ENCODE measurements around the gene TBXT.
"Not testable (repeated sequence)": the region's sequence is repeated elsewhere in the genome, so short reads cannot be mapped to it uniquely, and the experiment has no call there.

TBXT gene

DNA sequence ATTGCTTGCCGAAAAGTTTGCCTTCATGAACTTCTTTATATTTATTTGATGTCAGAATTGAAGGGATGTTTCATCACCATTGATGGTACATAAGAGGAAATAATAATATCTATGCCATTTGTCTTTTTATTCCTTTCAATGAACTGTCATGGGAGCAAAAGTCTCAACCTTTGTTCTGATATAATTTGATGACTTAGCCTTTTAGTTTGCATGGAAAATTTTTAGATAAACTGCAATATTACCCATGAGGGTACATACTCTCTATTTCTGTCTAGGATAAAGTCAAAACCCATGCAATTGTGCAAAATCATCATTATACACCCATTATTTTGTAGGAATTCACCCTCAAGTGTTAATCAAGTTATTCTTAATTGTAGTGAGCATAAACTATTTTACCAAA is 15.9 kb downstream of the TBXT start:
- no peak for TF ChIP-seq CTCF (IDR thresholded peaks at IDR 0.05; ENCODE audit: low read depth, low read length, missing control alignments)
- DNase-seq (ENCODE audit: low read depth), result no peak
- no peak overlapping the region for H3K4me3 ChIP-seq (ENCODE audit: low read depth, low read length)
- in situ Hi-C loops (cut with HindIII; ENCODE audit: low sequenced_read_pairs), result no loop called here

GRCh38 chr6:166145751-166146150 is 21.9 kb downstream of the TBXT start:
- in situ Hi-C loops (cut with HindIII; ENCODE audit: low sequenced_read_pairs), result no loop called here
- no peak for DNase-seq (ENCODE audit: low read depth)

DNA sequence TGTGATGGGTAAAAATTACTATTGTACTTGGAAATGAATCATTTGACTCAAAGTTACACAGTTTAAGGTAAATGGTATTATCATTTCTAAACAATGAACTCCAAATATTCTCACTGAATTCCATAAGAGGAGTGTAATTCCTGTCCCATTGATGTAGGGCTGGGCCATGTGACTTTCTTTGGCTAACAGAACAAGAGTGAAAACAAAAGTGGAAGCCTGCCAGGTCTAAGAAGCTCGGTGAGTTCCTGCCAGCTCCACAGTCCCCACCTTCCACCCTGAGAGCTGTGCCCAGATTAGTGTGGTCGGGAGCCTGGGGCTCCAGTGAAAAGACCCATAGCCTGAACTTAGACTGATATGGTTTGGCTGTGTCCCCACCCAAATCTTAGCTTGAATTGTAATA is 24.6 kb downstream of the TBXT start:
- DNase-seq (ENCODE audit: low read depth), result no peak
- TF ChIP-seq CTCF (IDR thresholded peaks at IDR 0.05; ENCODE audit: low read depth, low read length, missing control alignments), result no peak
- H3K4me3 ChIP-seq (ENCODE audit: low read depth, low read length), result no peak overlapping the region
- in situ Hi-C loops (cut with HindIII; ENCODE audit: low sequenced_read_pairs), result no loop called here

More at GRCh38 chr6:166145751-166146150, 21.9 kb downstream of the TBXT start:
- no peak for TF ChIP-seq CTCF (IDR thresholded peaks at IDR 0.05; ENCODE audit: low read depth, low read length, missing control alignments)
- H3K4me3 ChIP-seq (ENCODE audit: low read depth, low read length), result no peak overlapping the region

GRCh38 chr6:166127624-166128472 is 39.8 kb downstream of the TBXT start:
- no peak overlapping the region for H3K4me3 ChIP-seq (ENCODE audit: low read depth, low read length)
- in situ Hi-C loops (cut with HindIII; ENCODE audit: low sequenced_read_pairs), result no loop called here
- no peak for DNase-seq (ENCODE audit: low read depth)
- no peak for TF ChIP-seq CTCF (IDR thresholded peaks at IDR 0.05; ENCODE audit: low read depth, low read length, missing control alignments)

DNA sequence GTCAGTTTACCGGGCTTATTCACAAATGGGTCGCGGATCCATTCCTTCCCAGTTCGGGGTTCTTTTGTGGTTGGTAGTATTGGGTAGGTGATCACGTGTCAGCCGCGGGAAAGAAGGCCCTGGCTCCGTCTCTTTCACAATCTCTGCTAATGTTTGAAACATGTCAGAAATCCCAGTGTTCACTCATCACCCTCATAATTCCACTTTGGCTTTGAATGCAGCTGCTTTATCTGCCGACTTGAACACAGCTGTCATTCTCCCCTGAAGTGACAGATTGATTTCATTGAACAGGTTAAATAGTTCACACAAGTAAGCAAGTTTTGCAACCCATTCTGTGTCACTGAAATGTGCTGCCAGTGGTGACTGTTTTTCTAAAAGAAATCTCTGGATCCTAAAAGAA is 44.5 kb downstream of the TBXT start:
- in situ Hi-C loops (cut with HindIII; ENCODE audit: low sequenced_read_pairs); H3K4me3 ChIP-seq (ENCODE audit: low read depth, low read length); DNase-seq (ENCODE audit: low read depth): not testable (repeated sequence)

DNA sequence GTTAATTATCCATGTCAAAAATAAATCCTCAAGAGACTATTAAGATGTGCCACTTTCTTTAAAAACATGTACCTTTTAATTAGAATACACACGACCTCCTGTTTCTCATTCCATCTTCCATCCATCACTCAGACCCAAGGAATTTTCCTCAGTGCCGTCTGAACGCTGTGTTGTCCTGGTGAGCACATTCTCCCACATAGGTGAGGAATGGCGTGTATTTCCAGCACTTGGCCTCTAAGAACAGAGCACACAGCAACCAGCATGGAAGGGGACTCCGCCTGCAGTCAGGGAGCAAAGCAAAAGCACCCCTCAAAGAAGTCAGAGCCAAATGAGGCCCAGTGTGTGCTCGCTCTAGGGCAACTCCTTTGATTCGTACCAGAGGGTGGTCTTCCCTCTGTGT is 45.9 kb downstream of the TBXT start:
- H3K4me3 ChIP-seq (ENCODE audit: low read depth, low read length), result no peak overlapping the region
- in situ Hi-C loops (cut with HindIII; ENCODE audit: low sequenced_read_pairs), result no loop called here
- no peak for DNase-seq (ENCODE audit: low read depth)
- TF ChIP-seq CTCF (IDR thresholded peaks at IDR 0.05; ENCODE audit: low read depth, low read length, missing control alignments), result no peak

GRCh38 chr6:166119116-166119911 is 48.3 kb downstream of the TBXT start:
- in situ Hi-C loops (cut with HindIII; ENCODE audit: low sequenced_read_pairs), result no loop called here
- no peak for DNase-seq (ENCODE audit: low read depth)
- no peak overlapping the region for H3K4me3 ChIP-seq (ENCODE audit: low read depth, low read length)
- TF ChIP-seq CTCF (IDR thresholded peaks at IDR 0.05; ENCODE audit: low read depth, low read length, missing control alignments), result no peak

Measured in astrocyte of the cerebellum (primary cell).